Measurements from ENCODE around the gene FOCAD.
"Not testable (repeated sequence)": the region's sequence is repeated elsewhere in the genome, so short reads cannot be mapped to it uniquely, and the experiment has no call there.

The FOCAD gene

DNA sequence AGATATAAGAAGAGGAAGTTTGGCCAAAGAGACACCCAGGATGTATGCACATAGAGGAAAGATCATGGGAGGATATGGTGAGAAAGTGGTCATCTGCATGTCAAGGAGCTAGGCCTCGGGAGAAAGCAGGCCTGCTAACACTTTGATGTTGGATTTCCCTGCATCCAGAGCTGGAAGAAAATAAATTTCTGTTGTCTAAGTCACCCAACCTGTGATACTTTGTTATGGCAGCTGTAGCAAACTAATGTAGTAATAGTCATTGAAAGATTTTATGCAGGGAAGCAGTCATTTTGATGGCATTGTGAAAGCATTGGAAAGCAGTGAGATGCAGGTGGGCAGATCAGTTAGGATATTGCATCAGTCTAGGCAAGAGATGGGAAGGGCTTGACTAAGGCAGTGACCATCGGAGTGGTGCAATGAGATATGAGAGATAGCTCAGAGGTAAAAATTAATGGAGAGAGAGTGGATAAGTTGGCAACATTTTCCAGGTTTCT is 24.5 kb upstream of the FOCAD start:
- DNase-seq (ENCODE audit: low read depth), result no peak
- H3K4me3 ChIP-seq (ENCODE audit: low read depth, low read length), result no peak overlapping the region
- in situ Hi-C loops (cut with HindIII; ENCODE audit: low sequenced_read_pairs), result no loop called here
- TF ChIP-seq CTCF (IDR thresholded peaks at IDR 0.05; ENCODE audit: low read depth, low read length, missing control alignments), result no peak

- no peak overlapping the region for H3K4me3 ChIP-seq (ENCODE audit: low read depth, low read length)
- in situ Hi-C loops (cut with HindIII; ENCODE audit: low sequenced_read_pairs), result no loop called here
- no peak for DNase-seq (ENCODE audit: low read depth)
- TF ChIP-seq CTCF (IDR thresholded peaks at IDR 0.05; ENCODE audit: low read depth, low read length, missing control alignments), result no peak
Measured at GRCh38 chr9:20662156-20662555, 21.9 kb upstream of the FOCAD start.

DNA sequence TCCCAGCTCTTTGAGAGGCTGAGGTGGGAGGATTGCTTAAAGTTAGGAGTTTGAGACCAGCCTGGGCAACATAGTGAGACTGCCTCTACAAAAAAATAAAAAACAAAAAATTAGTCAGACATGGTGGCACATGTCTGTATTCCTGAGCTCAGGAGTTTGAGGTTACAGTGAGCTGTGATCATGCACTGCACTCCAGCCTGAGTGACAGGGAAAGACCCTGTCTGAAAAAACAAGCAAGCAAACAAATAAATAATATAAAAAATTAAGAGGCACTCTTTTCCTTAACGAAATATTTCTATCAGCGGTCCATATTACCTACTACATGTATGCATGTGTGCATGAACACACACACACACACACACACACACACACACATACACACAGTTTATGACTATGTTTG is 20.9 kb upstream of the FOCAD start:
- in situ Hi-C loops (cut with HindIII; ENCODE audit: low sequenced_read_pairs), result no loop called here
- H3K4me3 ChIP-seq (ENCODE audit: low read depth, low read length), result no peak overlapping the region
- TF ChIP-seq CTCF (IDR thresholded peaks at IDR 0.05; ENCODE audit: low read depth, low read length, missing control alignments), result no peak
- no peak for DNase-seq (ENCODE audit: low read depth)

DNA sequence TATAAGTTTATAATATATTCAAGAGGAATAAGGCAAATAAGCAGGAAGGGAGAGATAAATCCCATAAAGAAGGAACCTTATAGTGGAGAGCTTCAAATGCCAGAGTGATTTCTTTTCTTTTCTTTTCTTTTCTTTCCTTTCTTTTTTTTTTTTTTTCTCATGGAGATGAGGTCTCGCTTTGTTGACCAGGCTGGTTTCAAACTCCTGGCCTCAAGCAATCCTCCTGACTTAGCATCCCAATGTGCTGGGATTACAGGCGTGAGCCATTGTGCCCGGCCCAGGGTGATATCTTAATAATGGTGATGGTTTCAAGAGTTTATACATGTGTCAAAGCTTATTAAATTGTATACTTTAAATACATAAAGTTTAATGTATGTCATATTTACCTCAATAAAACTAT is 19.6 kb upstream of the FOCAD start:
- no peak for TF ChIP-seq CTCF (IDR thresholded peaks at IDR 0.05; ENCODE audit: low read depth, low read length, missing control alignments)
- H3K4me3 ChIP-seq (ENCODE audit: low read depth, low read length), result no peak overlapping the region
- no peak for DNase-seq (ENCODE audit: low read depth)
- in situ Hi-C loops (cut with HindIII; ENCODE audit: low sequenced_read_pairs), result no loop called here

DNA sequence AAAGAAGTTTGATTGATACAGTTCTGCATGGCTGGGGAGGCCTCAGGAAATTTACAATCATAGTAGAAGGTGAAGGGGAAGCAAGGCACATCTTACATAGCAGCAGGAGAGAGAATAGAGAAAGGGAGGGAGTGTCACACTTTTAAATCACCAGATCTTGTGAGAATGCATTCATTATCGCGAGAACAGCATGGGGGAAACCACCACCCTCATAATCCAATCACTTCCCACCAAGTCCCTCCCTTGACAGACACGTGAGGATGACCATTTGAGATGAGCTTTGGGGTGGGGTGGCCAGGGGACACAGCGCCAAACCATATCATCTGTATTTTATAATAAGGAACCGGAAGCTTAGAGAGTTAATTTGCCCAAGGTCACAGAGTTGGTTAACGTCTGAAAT is 13.7 kb upstream of the FOCAD start:
- no peak for TF ChIP-seq CTCF (IDR thresholded peaks at IDR 0.05; ENCODE audit: low read depth, low read length, missing control alignments)
- H3K4me3 ChIP-seq (ENCODE audit: low read depth, low read length), result no peak overlapping the region
- in situ Hi-C loops (cut with HindIII; ENCODE audit: low sequenced_read_pairs), result no loop called here
- DNase-seq (ENCODE audit: low read depth), result no peak

- no peak for TF ChIP-seq CTCF (IDR thresholded peaks at IDR 0.05; ENCODE audit: low read depth, low read length, missing control alignments)
- no peak overlapping the region for H3K4me3 ChIP-seq (ENCODE audit: low read depth, low read length)
- DNase-seq (ENCODE audit: low read depth), result no peak
- in situ Hi-C loops (cut with HindIII; ENCODE audit: low sequenced_read_pairs), result no loop called here
Measured at GRCh38 chr9:20671635-20672034, 12.4 kb upstream of the FOCAD start.

DNA sequence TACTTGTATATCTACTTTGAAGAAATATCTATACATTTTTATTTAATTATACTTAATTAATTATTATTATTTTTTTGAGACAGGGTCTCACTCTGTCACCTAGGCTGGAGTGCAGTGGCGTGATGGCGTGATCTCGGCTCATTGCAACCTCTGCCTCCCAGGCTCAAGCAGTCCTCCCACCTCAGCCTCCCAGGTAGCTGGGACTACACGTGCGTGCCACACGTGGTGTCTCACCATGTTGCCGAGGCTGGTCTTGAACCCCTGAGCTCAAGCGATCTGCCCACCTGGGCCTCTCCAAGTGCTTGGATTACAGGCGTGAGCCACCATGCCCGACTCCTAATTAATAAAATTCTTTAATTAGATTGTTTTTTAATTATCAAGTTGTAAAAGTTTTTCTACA is 10.5 kb upstream of the FOCAD start:
- DNase-seq (ENCODE audit: low read depth); H3K4me3 ChIP-seq (ENCODE audit: low read depth, low read length); in situ Hi-C loops (cut with HindIII; ENCODE audit: low sequenced_read_pairs): not testable (repeated sequence)
